HFFc6 (cell line): ENCODE measurements around the gene APELA. TPM values are rescaled to one million over a fixed set of nuclear protein-coding genes. Genes with fewer than 3 reads are reported as not detected.
"Not testable (repeated sequence)": the region's sequence is repeated elsewhere in the genome, so short reads cannot be mapped to it uniquely, and the experiment has no call there.

ENCODE experiments used
- DNase-seq: peaks from one replicate; pipeline ENCODE4 v3.0.0-alpha.2; 2018
- H3K27ac Mint-ChIP-seq: 2 replicates; pipeline ENCODE4 v1.8.0; 2020; ENCODE audit warnings: mild to moderate bottlenecking, mixed read lengths
- H3K27me3 Mint-ChIP-seq: 2 replicates; pipeline ENCODE4 v1.8.0; 2021; ENCODE audit warnings: mild to moderate bottlenecking, moderate library complexity, mixed read lengths; ENCODE audit not compliant: insufficient read depth
- H3K36me3 Mint-ChIP-seq: 2 replicates; pipeline ENCODE4 v1.8.0; 2021; ENCODE audit warnings: low read depth, mixed read lengths
- H3K4me1 Mint-ChIP-seq: 2 replicates; pipeline ENCODE4 v1.8.0; 2020; ENCODE audit warnings: low read depth, mixed read lengths
- H3K4me3 Mint-ChIP-seq: 2 replicates; pipeline ENCODE4 v1.8.0; 2020; ENCODE audit warnings: mild to moderate bottlenecking, moderate library complexity, mixed read lengths
- H3K9me3 Mint-ChIP-seq: 2 replicates; pipeline ENCODE4 v1.8.0; 2020; ENCODE audit warnings: mild to moderate bottlenecking, mixed read lengths
- CTCF ChIP-seq: fragments of 200-600 bp; sonication (generic); IDR thresholded peaks from 2 replicates; pipeline ENCODE4 v1.5.0; 2021; ENCODE audit warnings: antibody characterized with exemption, mild to moderate bottlenecking
- total RNA-seq, 6 experiments: library from RNA; stranded (reverse); fragmentation: NEBNext Ultra II Directional; extraction: Animal tissue kit (Norgen Biotek cat#: 25700); gene quantifications; 2 replicates in 1 of 6; 3 replicates in 5 of 6; pipeline ENCODE4 v1.2.3, GENCODE V29; 2021

The APELA gene
- total RNA-seq, 6 experiments from 2014 or later: not detected

- no peak overlapping the region for H3K27ac Mint-ChIP-seq
- TF ChIP-seq CTCF: no peak
Observed at GRCh38 chr4:164933244-164933643, 56.3 kb downstream of the APELA start.

GRCh38 chr4:164935363-164935762 is 58.4 kb downstream of the APELA start:
- Mint-ChIP-seq H3K4me3 (no peak overlapping the region), H3K4me1 (no peaks in the 10 kb centered on the region), H3K27ac (no peak overlapping the region), H3K36me3 (no peaks in the 10 kb centered on the region), H3K27me3 (peaks cover 1% of the 10 kb centered on the region), H3K9me3 (peaks cover 8% of the 10 kb centered on the region; the same call in 1 of the 2 replicates)
- TF ChIP-seq CTCF: no peak
- DNase-seq: no peak

More at GRCh38 chr4:164933244-164933643, 56.3 kb downstream of the APELA start:
- Mint-ChIP-seq H3K4me3 (no peak overlapping the region), H3K4me1 (no peaks in the 10 kb centered on the region), H3K9me3 (peaks cover 12% of the 10 kb centered on the region; the same call in 1 of the 2 replicates), H3K27me3 (peaks cover 1% of the 10 kb centered on the region; the same call in 1 of the 2 replicates), H3K36me3 (no peaks in the 10 kb centered on the region)
- no peak for DNase-seq

GRCh38 chr4:164935865-164936606 is 59.1 kb downstream of the APELA start:
- not testable (repeated sequence) for H3K4me3 Mint-ChIP-seq, H3K4me1 Mint-ChIP-seq, H3K27me3 Mint-ChIP-seq, H3K36me3 Mint-ChIP-seq, DNase-seq, H3K27ac Mint-ChIP-seq, H3K9me3 Mint-ChIP-seq

GRCh38 chr4:164937576-164938270 is 60.7 kb downstream of the APELA start:
- H3K9me3 Mint-ChIP-seq: peaks cover 8% of the 10 kb centered on the region; the same call in 1 of the 2 replicates
- H3K4me3 Mint-ChIP-seq: no peak overlapping the region
- peaks cover 1% of the 10 kb centered on the region for H3K27me3 Mint-ChIP-seq
- H3K36me3 Mint-ChIP-seq: no peaks in the 10 kb centered on the region
- TF ChIP-seq CTCF: no peak
- no peaks in the 10 kb centered on the region for H3K4me1 Mint-ChIP-seq
- DNase-seq: no peak
- H3K27ac Mint-ChIP-seq: no peak overlapping the region

- peaks cover 2% of the 10 kb centered on the region for H3K27me3 Mint-ChIP-seq
- H3K4me3 Mint-ChIP-seq: no peak overlapping the region
- no peaks in the 10 kb centered on the region for H3K36me3 Mint-ChIP-seq
Observed at GRCh38 chr4:164943192-164943591, 66.2 kb downstream of the APELA start.

More at GRCh38 chr4:164943192-164943591, 66.2 kb downstream of the APELA start:
- Mint-ChIP-seq H3K4me1 (no peaks in the 10 kb centered on the region), H3K27ac (no peak overlapping the region), H3K9me3 (peaks cover 11% of the 10 kb centered on the region)
- no peak for DNase-seq
- TF ChIP-seq CTCF: no peak
